DMS53 treated with DMSO at 0.1 percent for 48 hours (cell line): ENCODE data around the gene GPR15.
"Not testable (repeated sequence)": the region's sequence is repeated elsewhere in the genome, so short reads cannot be mapped to it uniquely, and the experiment has no call there.

Experiments used
- DNase-seq: peaks from one replicate; lab custom pipeline; 2025; ENCODE audit not compliant: unreplicated experiment; lab: John Stamatoyannopoulos, UW

Gene GPR15

GRCh38 chr3:98556164-98557130, 24.7 kb downstream of the GPR15 start:
- no peak for DNase-seq

GRCh38 chr3:98557324-98558010, 25.7 kb downstream of the GPR15 start:
- no peak for DNase-seq

GRCh38 chr3:98558100-98558827, 26.5 kb downstream of the GPR15 start:
- DNase-seq: no peak

- not testable (repeated sequence) for DNase-seq
Observed at GRCh38 chr3:98559769-98560168, 28.0 kb downstream of the GPR15 start.

- no peak for DNase-seq
Observed at GRCh38 chr3:98560911-98561310, 29.1 kb downstream of the GPR15 start.

- DNase-seq: no peak
Observed at GRCh38 chr3:98561727-98562521, 30.1 kb downstream of the GPR15 start.

- no peak for DNase-seq
Observed at GRCh38 chr3:98563661-98564281, 32.0 kb downstream of the GPR15 start.

GRCh38 chr3:98564282-98565005, 32.7 kb downstream of the GPR15 start:
- DNase-seq: no peak

GRCh38 chr3:98565237-98565643, 33.5 kb downstream of the GPR15 start:
- DNase-seq: peak; percentile 6

- no peak for DNase-seq
Observed at GRCh38 chr3:98565843-98566242, 34.1 kb downstream of the GPR15 start.

GRCh38 chr3:98567666-98568270, 36.0 kb downstream of the GPR15 start:
- DNase-seq: no peak

- no peak for DNase-seq
Observed at GRCh38 chr3:98568402-98568801, 36.6 kb downstream of the GPR15 start.

GRCh38 chr3:98573181-98573728, 41.5 kb downstream of the GPR15 start:
- no peak for DNase-seq

- no peak for DNase-seq
Observed at GRCh38 chr3:98574132-98574531, 42.4 kb downstream of the GPR15 start.

- no peak for DNase-seq
Observed at GRCh38 chr3:98577178-98577895, 45.6 kb downstream of the GPR15 start.

GRCh38 chr3:98580401-98581386, 48.9 kb downstream of the GPR15 start:
- no peak for DNase-seq

- no peak for DNase-seq
Observed at GRCh38 chr3:98581474-98581873, 49.7 kb downstream of the GPR15 start.
